GM21367 (cell line): Measurements from ENCODE around the gene PARS2.
"Not testable (repeated sequence)": the region's sequence is repeated elsewhere in the genome, so short reads cannot be mapped to it uniquely, and the experiment has no call there.

ENCODE experiments used
- ATAC-seq: cut with Tn5 transposase; IDR thresholded peaks from one replicate; pipeline ENCODE4 v1.9.1; 2021; ENCODE audit not compliant: unreplicated experiment

Gene PARS2

DNA sequence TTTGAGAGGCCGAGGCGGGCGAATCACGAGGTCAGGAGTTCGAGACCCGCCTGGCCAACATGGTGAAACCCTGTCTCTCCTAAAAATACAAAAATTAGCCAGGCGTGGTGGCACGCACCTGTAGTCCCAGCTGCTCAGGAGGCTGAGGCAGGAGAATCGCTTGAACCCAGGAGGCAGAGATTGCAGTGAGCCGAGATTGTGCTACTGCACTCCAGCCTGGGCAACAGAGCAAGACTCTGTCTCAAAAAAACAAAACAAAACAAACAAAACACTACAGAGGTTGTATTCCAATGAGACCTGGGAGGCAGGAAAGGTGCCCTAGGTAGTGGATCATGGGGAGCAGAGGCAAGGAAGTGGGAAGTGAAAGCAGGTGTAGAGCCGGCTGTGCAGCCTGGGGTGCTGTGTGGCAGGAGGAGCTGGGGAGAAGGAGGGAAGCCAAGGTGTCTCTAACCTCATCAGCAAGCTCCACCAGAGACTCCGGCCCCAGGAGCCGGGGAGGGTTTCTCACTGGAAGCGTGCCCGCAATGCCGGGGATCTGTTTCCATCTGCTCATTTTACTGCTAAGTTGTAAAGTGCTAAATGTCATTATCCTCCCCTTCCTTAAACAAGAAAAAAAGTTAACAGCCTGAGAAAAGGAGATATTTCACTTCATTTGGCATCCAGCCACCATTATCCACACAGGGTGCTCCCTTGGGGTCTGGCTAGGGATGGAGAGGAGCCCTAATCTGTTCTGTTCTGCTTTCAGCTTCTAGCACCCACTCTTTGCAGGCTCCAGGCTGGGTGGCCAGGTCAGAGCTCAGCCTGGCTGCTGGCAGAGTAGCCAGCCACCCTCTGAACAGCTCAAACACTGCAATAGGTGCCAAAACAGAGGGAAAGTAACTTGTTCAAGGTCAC is 11.8 kb upstream of the PARS2 start:
- ATAC-seq = not testable (repeated sequence)

DNA sequence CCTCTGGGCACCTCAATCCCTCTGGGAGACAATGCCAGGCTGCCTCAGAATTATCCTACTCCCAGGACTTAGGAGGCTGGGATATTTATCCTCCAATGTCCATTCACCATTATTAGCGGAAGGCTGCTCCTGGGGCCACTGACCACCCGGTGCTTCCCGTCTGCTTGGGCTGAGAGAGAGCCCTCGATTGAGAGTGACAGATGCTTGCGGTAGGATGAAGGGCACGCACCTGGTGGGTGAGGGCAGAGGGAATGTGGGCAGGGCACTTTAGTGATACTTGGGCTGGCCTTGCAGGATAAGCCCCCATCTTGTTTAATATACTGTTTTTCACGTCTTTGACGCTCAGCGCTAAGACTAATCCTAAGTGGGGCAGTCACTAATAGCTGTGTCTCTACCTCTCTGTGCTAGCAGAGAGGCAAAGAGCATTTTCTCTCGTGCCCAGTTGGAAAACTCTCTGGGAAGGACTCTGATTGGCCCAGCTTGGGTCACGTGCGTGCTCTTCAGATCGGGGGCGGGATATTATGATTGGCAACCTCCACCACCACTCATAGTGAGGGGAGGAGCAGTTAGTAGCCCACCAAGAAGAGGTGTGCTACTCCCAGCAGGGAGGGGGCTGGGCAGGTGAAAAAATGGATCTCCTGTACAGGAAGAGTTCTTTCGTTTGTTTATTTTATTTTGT is 10.6 kb upstream of the PARS2 start:
- no peak for ATAC-seq

GRCh38 chr1:54772951-54773350 is 8.6 kb upstream of the PARS2 start:
- ATAC-seq = no peak

GRCh38 chr1:54768093-54768492 is 3.8 kb upstream of the PARS2 start:
- no peak for ATAC-seq

DNA sequence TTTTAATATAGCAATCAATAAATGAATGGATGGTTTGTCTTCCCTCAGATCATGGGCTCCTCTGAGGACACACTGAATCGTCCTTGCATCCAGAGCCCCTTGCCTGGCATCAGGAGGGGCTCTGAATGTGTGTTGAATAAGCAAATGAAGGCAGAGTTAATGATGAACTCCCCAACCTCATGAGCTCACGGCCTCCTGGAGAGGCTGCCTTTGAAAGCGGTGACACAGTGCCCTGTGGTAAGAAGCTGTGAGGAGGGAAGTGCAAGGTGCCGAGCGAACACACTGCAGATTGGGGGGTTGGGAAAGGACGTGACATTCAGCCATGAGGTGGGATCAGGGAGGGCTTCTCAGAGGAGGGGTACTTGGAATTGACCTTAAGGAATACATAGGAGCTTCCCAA is 3.2 kb upstream of the PARS2 start:
- ATAC-seq = no peak

DNA sequence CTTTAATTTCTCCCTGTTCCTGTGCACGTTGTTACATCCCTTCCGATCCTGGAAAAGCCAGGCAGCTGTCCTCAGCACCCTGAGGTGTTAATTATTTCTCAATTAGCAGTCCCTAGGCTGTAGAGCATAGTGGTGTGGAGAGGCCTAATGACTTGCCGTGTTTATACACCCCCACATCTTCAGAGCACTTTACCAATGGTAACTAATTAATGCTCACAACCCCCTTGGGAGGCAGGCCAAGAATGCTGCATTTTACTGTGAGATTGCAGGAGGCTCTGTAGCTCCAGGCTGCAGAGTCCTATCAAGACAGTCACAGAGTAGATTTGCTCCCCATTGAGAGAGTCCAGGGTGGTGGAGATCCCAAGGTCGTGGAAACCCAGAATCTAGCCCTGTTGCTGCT is 2.4 kb upstream of the PARS2 start:
- ATAC-seq = no peak

GRCh38 chr1:54764922-54765561 is 719 bp upstream of the PARS2 start:
- ATAC-seq = peak; percentile 2

- no peak for ATAC-seq
These were observed 549 bp downstream of the PARS2 start for GRCh38 chr1:54763816-54764132.

GRCh38 chr1:54758678-54759348 is 5.5 kb downstream of the PARS2 start:
- ATAC-seq = no peak

DNA sequence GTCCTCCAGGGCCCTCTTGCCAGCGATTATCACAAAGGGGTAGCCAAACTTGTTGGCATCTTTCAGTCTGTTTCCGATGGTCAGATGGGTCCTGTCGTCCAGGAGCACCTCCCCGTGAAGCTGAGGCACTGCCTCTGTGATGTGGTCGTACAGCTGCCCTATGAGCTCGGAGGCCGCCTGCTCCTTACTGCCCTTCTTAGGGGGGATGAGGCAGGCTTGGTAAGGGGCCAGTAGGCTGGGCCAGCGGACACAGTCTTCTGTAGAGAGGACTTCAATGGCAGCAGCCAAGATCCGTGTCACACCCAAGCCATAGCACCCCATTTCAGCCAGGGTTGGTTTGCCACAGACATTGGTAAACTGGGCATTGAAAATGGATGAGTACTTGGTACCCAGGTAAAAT is 6.5 kb downstream of the PARS2 start:
- ATAC-seq = no peak

- no peak for ATAC-seq
These were observed 9.6 kb downstream of the PARS2 start for GRCh38 chr1:54754486-54755285.

DNA sequence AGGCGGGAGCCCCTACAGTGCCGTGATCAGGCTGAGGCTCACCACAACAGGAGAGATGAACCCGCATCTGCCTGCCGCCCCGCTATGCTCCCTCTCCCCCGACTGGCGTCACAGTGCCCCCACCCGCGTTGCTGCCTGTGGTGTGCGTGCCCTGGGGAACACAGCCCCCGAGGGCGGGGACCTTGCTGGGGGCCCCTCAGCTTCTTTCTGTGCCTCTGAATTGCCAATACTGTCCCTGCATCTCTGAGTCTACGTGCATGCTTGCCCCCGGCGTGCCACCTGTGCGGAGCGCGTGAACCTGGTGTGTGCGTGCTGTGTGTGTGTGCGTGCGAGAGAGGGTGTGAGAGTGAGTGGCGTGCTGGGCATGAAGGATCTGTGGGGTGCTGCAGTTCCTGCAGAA is 10.3 kb downstream of the PARS2 start:
- ATAC-seq = no peak

- no peak for ATAC-seq
These were observed 12.9 kb downstream of the PARS2 start for GRCh38 chr1:54751426-54751825.

DNA sequence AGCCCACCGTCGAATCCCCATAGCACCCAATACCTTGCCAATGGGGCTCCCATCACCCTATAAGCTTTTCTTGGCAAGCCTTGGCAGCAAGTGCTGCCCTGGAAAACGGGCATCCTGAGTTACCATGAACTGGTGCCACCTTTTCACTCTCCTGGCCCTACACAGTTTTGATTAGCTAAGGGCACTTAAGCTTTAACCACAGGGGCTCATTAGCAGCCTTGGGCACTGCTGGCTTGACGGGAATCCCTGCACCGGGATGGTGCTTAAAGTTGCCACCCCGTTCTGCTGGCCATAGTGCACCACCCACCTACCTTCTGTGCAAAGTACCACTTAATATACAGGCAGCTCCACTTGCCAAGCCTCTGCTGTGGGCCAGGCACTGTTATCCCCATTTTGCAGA is 13.7 kb downstream of the PARS2 start:
- no peak for ATAC-seq

- ATAC-seq = no peak
These were observed 16.1 kb downstream of the PARS2 start for GRCh38 chr1:54748094-54748835.

- ATAC-seq = no peak
These were observed 18.5 kb downstream of the PARS2 start for GRCh38 chr1:54745864-54746263.

GRCh38 chr1:54745274-54745673 is 19.0 kb downstream of the PARS2 start:
- ATAC-seq = no peak

DNA sequence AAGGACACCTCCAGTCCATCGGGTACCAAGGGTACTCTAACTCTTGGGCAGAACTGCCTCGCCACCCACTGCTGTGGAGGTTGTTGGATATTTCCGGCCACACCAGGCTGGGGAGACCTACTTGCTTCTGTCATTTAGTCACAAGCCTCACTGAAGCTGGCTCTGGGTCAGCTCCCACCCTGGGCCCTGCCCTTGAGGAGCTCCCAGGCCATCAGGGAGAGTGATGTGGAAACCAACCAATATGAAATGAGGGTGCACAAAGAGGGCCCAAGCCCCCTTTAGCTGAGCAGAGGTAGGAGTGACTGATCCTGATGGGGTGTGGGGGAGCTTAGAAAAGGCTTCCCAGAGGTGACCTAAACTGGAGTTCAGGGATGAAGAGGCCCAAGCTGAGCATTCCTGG is 19.6 kb downstream of the PARS2 start:
- ATAC-seq = no peak

- ATAC-seq = no peak
These were observed 20.7 kb downstream of the PARS2 start for GRCh38 chr1:54743416-54744226.
